HEK293T (cell line): ENCODE results near the gene CFAP299.

Source experiments
- CTCF ChIA-PET: fragments of 350-600 bp; formaldehyde crosslinking; extraction: SDS; loops from one replicate; lab custom pipeline; 2021; ENCODE audit warnings: antibody characterized with exemption, inconsistent platforms; lab: Yijun Ruan, JAX
- POLR2A ChIA-PET: fragments of 350-600 bp; formaldehyde crosslinking; extraction: SDS; loops from one replicate; lab custom pipeline; 2020; ENCODE audit warnings: antibody characterized with exemption, inconsistent platforms; lab: Yijun Ruan, JAX
- DNase-seq: peaks from one replicate; pipeline ENCODE4 v3.0.0; 2012; ENCODE audit warnings: mixed read lengths; ENCODE audit errors: extremely low spot score
- ARNT ChIP-seq: fragments of 450-650 bp; IDR thresholded peaks from 2 replicates; pipeline ENCODE4 v1.6.1; 2017; ENCODE audit warnings: mild to moderate bottlenecking
- BHLHE40 ChIP-seq: fragments of 450-650 bp; IDR thresholded peaks from 2 replicates; pipeline ENCODE4 v1.6.1; 2016; ENCODE audit warnings: mild to moderate bottlenecking, moderate library complexity, borderline replicate concordance
- CTBP1 ChIP-seq: fragments of 450-650 bp; IDR thresholded peaks from 2 replicates; pipeline ENCODE4 v1.6.1; 2016; ENCODE audit warnings: borderline replicate concordance
- ELF4 ChIP-seq: fragments of 450-650 bp; IDR thresholded peaks from 2 replicates; pipeline ENCODE4 v1.6.1; 2017; ENCODE audit warnings: antibody characterized with exemption
- FOXA1 ChIP-seq: fragments of 450-650 bp; IDR thresholded peaks from 2 replicates; pipeline ENCODE4 v1.6.1; 2016; ENCODE audit warnings: mild to moderate bottlenecking
- FOXK2 ChIP-seq: fragments of 450-650 bp; IDR thresholded peaks from 2 replicates; pipeline ENCODE4 v1.6.1; 2016; ENCODE audit warnings: mild to moderate bottlenecking
- FOXM1 ChIP-seq: fragments of 450-650 bp; IDR thresholded peaks from 2 replicates; pipeline ENCODE4 v1.6.1; 2017; ENCODE audit warnings: mild to moderate bottlenecking, borderline replicate concordance
- HDGF ChIP-seq: fragments of 450-650 bp; IDR thresholded peaks from 2 replicates; pipeline ENCODE4 v1.6.1; 2017; ENCODE audit warnings: antibody characterized with exemption, borderline replicate concordance
- L3MBTL2 ChIP-seq: fragments of 450-650 bp; conservative IDR thresholded peaks from 2 replicates; pipeline ENCODE4 v1.6.1; 2016; ENCODE audit warnings: mild to moderate bottlenecking
- LEF1 ChIP-seq: fragments of 450-650 bp; IDR thresholded peaks from 2 replicates; pipeline ENCODE4 v1.6.1; 2017; ENCODE audit warnings: mild to moderate bottlenecking, borderline replicate concordance
- NFRKB ChIP-seq: fragments of 450-650 bp; IDR thresholded peaks from 2 replicates; pipeline ENCODE4 v1.6.1; 2016; ENCODE audit warnings: mild to moderate bottlenecking, moderate library complexity
- PKNOX1 ChIP-seq: fragments of 450-650 bp; IDR thresholded peaks from 2 replicates; pipeline ENCODE4 v1.6.1; 2016
- SP1 ChIP-seq: fragments of 450-650 bp; IDR thresholded peaks from 2 replicates; pipeline ENCODE4 v1.6.1; 2017
- SUZ12 ChIP-seq: fragments of 450-650 bp; IDR thresholded peaks from 2 replicates; pipeline ENCODE4 v1.6.1; 2016; ENCODE audit warnings: mild to moderate bottlenecking
- TARDBP ChIP-seq: fragments of 450-650 bp; IDR thresholded peaks from 2 replicates; pipeline ENCODE4 v1.6.1; 2016
- ZNF384 ChIP-seq: fragments of 450-650 bp; IDR thresholded peaks from 2 replicates; pipeline ENCODE4 v1.6.1; 2016

Gene CFAP299

GRCh38 chr4:80540349-80540748, 204.8 kb downstream of the CFAP299 start:
- ChIA-PET CTCF (no interaction called here), POLR2A (no interaction called here)
- TF ChIP-seq PKNOX1 = peak; percentile 60; the same call in 1 of the 2 replicates
- no peak for TF ChIP-seq FOXK2
- DNase-seq = no peak

- ChIA-PET POLR2A (no interaction called here), CTCF (no interaction called here)
- no peak for DNase-seq
- TF ChIP-seq LEF1 (no peak), SP1 (no peak), ELF4 (no peak), BHLHE40 (no peak), CTBP1 (no peak), TARDBP (no peak), HDGF (no peak), SUZ12 (no peak), FOXK2 (no peak)
Measured at GRCh38 chr4:80540785-80541469, 205.4 kb downstream of the CFAP299 start.

- POLR2A ChIA-PET = no interaction called here
- TF ChIP-seq FOXA1 (no peak), HDGF (no peak), L3MBTL2 (no peak), FOXK2 (no peak)
- CTCF ChIA-PET = no interaction called here
- DNase-seq = no peak
Measured at GRCh38 chr4:80542747-80543146, 207.2 kb downstream of the CFAP299 start.

GRCh38 chr4:80560337-80560736, 224.8 kb downstream of the CFAP299 start:
- ChIA-PET CTCF (no interaction called here), POLR2A (no interaction called here)
- no peak for DNase-seq
- no peak for TF ChIP-seq SUZ12
- TF ChIP-seq SP1 = no peak
- TF ChIP-seq ZNF384 = no peak
- no peak for TF ChIP-seq BHLHE40
- no peak for TF ChIP-seq ARNT
- no peak for TF ChIP-seq ELF4
- no peak for TF ChIP-seq PKNOX1
- no peak for TF ChIP-seq FOXA1
- no peak for TF ChIP-seq FOXM1
- TF ChIP-seq FOXK2 = no peak
- no peak for TF ChIP-seq HDGF
- no peak for TF ChIP-seq L3MBTL2
- TF ChIP-seq CTBP1 = no peak
- no peak for TF ChIP-seq LEF1
- no peak for TF ChIP-seq TARDBP
- no peak for TF ChIP-seq NFRKB

GRCh38 chr4:80566203-80566872, 230.8 kb downstream of the CFAP299 start:
- POLR2A ChIA-PET = no interaction called here
- TF ChIP-seq FOXM1 (no peak), SUZ12 (no peak), TARDBP (no peak), HDGF (no peak), PKNOX1 (no peak), FOXA1 (no peak), NFRKB (no peak), ARNT (no peak), ZNF384 (no peak), CTBP1 (no peak)
- no peak for DNase-seq
- CTCF ChIA-PET = no interaction called here

- no peak for DNase-seq
- no peak for TF ChIP-seq HDGF
- TF ChIP-seq FOXK2 = no peak
- no peak for TF ChIP-seq ARNT
- TF ChIP-seq ELF4 = no peak
- no peak for TF ChIP-seq SP1
- TF ChIP-seq LEF1 = no peak
- TF ChIP-seq PKNOX1 = no peak
- no peak for TF ChIP-seq CTBP1
- TF ChIP-seq BHLHE40 = no peak
- CTCF ChIA-PET = no interaction called here
- POLR2A ChIA-PET = no interaction called here
Measured at GRCh38 chr4:80568891-80569290, 233.4 kb downstream of the CFAP299 start.
